Measurements from ENCODE around the gene PHYKPL. TPM values are rescaled to one million over a fixed set of nuclear protein-coding genes. Genes with fewer than 3 reads are reported as not detected.

Gene PHYKPL
- total and polyA plus RNA-seq, 2 of the 13 experiments (the other 11 are each of a cell fraction or from before 2014, with no cell fraction given), result 18.0 to 78.6 TPM

DNA sequence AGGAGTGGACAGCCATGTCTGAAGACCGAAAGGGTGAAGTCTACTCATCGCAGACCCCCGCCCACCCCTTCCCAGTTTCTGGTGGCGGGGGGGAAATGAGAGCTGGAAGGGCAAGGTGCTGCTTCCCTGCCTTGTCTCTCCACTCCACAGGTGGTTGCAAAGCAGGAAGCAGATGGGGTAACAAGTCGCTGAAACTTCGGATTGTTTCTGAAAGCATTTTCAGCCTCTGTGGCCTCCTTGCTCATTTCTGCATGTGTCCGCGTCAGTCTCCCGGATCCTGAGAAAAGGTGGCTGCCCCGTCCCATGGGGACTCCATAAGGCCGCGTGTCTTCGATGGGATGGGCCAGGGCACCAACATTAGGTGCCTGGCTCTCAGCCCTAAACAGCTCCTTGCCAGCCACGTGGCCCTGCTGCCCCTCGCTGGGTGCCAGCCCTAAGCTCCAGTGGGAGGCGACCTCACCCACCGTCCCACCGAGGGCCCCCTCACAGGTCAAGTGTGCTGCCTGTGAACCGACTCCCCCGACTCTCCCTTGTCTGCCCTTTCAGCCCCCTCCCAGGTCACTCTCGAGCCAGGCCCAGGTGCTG, 971 bp downstream of the PHYKPL start (continued):
- TF ChIP-seq, protein P1, sequence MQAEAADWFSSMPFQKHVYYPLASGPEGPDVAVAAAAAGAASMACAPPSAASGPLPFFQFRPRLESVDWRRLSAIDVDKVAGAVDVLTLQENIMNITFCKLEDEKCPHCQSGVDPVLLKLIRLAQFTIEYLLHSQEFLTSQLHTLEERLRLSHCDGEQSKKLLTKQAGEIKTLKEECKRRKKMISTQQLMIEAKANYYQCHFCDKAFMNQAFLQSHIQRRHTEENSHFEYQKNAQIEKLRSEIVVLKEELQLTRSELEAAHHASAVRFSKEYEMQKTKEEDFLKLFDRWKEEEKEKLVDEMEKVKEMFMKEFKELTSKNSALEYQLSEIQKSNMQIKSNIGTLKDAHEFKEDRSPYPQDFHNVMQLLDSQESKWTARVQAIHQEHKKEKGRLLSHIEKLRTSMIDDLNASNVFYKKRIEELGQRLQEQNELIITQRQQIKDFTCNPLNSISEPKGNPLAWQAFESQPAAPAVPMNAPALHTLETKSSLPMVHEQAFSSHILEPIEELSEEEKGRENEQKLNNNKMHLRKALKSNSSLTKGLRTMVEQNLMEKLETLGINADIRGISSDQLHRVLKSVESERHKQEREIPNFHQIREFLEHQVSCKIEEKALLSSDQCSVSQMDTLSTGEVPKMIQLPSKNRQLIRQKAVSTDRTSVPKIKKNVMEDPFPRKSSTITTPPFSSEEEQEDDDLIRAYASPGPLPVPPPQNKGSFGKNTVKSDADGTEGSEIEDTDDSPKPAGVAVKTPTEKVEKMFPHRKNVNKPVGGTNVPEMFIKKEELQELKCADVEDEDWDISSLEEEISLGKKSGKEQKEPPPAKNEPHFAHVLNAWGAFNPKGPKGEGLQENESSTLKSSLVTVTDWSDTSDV (CRISPR knock-in tag; IDR thresholded peaks at IDR 0.05), result no peak
- TF ChIP-seq MAZ (IDR thresholded peaks at IDR 0.05; ENCODE audit: borderline replicate concordance, low read depth, low read length) (no peak), MAZ (CRISPR knock-in tag; IDR thresholded peaks at IDR 0.05; ENCODE audit: low read depth) (0 out of 2 replicates have a peak, but pooled peaks have one; percentile 21), MEF2D (CRISPR knock-in tag; IDR thresholded peaks at IDR 0.05) (0 out of 2 replicates have a peak, but pooled peaks have one; percentile 47), REXO4 (CRISPR knock-in tag; IDR thresholded peaks at IDR 0.05; ENCODE audit: borderline replicate concordance) (no peak), ZNF20 (CRISPR knock-in tag; IDR thresholded peaks at IDR 0.05) (no peak), POLR2AphosphoS5 (IDR thresholded peaks at IDR 0.05; ENCODE audit: low read depth, low read length) (no peak)
- TF ChIP-seq, protein P2, sequence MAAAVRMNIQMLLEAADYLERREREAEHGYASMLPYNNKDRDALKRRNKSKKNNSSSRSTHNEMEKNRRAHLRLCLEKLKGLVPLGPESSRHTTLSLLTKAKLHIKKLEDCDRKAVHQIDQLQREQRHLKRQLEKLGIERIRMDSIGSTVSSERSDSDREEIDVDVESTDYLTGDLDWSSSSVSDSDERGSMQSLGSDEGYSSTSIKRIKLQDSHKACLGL (CRISPR knock-in tag; IDR thresholded peaks at IDR 0.05), result peak; percentile 77; the same call in 1 of the 2 replicates
- TF ChIP-seq, protein P3, sequence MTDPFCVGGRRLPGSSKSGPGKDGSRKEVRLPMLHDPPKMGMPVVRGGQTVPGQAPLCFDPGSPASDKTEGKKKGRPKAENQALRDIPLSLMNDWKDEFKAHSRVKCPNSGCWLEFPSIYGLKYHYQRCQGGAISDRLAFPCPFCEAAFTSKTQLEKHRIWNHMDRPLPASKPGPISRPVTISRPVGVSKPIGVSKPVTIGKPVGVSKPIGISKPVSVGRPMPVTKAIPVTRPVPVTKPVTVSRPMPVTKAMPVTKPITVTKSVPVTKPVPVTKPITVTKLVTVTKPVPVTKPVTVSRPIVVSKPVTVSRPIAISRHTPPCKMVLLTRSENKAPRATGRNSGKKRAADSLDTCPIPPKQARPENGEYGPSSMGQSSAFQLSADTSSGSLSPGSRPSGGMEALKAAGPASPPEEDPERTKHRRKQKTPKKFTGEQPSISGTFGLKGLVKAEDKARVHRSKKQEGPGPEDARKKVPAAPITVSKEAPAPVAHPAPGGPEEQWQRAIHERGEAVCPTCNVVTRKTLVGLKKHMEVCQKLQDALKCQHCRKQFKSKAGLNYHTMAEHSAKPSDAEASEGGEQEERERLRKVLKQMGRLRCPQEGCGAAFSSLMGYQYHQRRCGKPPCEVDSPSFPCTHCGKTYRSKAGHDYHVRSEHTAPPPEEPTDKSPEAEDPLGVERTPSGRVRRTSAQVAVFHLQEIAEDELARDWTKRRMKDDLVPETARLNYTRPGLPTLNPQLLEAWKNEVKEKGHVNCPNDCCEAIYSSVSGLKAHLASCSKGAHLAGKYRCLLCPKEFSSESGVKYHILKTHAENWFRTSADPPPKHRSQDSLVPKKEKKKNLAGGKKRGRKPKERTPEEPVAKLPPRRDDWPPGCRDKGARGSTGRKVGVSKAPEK (CRISPR knock-in tag; IDR thresholded peaks at IDR 0.05; ENCODE audit: borderline replicate concordance), result no peak
